ENCODE measurements around the gene GDAP1L1.

GRCh38 chr20:44217342-44218092 is 29.6 kb upstream of the GDAP1L1 start:
- TF ChIP-seq CTCF (IDR thresholded peaks at IDR 0.05) (peak; percentile 73 to 92 (median 79)), EP300 (IDR thresholded peaks at IDR 0.05) (no peak)
